CD1c-positive myeloid dendritic cell (primary cell): Measurements from ENCODE around the gene AARS2.
"Not testable (repeated sequence)": the region's sequence is repeated elsewhere in the genome, so short reads cannot be mapped to it uniquely, and the experiment has no call there.

Source experiments
- DNase-seq: peaks from one replicate; pipeline ENCODE4 v3.0.0-alpha.2; 2016; ENCODE audit errors: extremely low spot score

AARS2 gene

DNA sequence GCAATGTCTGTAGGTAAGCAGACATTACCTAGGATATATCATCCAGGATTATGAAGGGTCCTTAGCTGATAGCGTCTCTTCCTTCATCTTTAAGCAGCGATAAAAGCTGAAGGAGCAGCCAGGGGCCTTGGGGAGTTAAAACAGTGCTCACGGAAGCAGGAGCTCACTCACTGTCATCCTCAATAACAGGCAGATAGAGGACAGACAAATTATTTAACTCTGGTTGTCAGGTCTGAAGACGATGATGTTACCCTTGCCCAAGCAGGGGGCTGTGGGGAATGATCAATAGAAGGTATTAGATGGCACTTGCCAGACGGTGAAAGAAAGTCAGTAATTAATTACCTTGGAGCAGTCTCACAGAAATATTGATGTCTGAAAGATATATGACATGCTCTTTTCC is 16.7 kb upstream of the AARS2 start:
- no peak for DNase-seq

DNA sequence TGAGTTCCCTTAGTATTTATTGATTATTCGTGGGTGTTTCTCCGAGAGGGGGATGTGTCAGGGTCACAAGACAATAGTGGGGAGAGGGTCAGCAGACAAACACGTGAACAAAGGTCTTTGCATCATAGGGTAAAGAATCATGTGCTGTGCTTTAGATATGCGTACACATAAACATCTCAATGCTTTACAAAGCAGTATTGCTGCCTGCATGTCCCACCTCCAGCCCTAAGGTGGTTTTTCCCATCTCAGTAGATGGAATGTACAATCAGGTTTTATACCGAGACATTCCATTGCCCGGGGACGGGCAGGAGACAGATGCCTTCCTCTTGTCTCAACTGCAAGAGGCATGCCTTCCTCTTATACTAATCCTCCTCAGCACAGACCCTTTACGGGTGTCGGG is 15.1 kb upstream of the AARS2 start:
- not testable (repeated sequence) for DNase-seq

DNA sequence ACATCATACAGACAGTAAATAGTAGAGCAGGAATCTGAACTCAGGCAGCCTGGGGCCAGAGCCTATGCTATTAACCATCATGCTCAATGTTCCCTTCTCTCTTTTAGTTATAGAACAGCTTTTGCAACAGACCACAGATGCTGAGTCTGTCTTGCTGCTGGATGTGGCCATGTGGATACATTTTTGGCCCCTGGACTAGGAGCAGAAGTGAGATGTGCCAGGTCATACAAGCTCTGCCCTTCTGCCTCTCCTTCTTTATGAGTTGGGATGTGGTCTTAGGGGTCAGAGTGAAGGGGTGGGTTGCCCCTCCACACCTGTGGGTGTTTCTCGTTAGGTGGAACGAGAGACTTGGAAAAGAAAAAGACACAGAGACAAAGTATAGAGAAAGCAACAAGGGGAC is 14.6 kb upstream of the AARS2 start:
- no peak for DNase-seq

DNA sequence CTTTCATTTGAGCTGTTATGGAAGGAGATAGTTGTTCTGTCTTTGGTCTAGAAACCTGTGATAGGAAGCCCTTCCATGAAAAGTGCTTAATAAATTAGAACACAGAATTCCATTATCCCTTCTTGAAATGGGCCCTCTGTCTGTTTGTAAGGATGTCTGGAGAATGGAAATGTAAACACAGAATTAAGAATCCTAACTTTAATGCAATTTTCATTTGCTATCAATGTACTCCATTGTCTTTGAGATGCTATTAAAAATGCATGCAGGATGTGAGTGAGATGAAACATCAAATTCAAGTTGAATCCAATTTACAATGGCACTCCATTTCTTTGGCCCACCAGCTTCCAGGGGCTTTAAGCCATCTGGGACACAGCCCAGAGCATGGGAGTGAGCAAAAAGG is 13.9 kb upstream of the AARS2 start:
- no peak for DNase-seq

DNA sequence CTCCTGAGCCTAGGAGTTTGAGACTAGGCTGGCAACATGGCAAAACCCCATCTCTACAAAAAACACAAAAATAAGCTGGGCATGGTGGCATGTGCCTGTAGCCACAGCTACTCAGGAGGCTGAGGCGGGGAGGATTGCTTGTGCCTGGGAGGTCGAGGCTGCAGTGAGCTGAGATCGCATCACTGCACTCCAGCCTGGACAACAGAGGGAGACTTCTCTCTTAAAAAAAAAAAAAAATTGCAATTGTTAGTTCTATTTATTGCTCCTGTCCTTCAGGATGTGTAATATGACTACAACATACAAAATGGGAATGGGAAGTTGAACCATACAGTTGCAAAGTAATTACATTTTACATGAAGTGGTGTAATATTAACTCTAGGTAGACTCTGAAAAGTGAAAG is 8.1 kb upstream of the AARS2 start:
- DNase-seq = no peak

DNA sequence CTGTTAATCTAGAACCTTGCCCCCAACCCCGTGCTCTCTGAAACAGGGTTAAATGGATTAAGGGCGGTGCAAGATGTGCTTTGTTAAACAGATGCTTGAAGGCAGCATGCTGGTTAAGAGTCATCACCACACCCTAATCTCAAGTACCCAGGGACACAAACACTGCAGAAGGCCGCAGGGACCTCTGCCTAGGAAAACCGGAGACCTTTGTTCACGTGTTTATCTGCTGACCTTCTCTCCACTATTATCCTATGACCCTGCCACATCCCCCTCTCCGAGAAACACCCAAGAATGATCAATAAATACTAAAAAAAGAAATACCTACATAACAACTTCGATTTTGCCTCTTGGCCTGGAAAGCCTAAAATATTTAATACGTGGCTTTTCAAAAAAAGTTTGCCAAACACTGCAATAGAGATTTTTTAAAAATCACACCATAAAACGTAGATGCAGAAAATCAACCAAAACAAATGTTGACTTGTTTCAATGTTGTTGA is 4.0 kb upstream of the AARS2 start:
- not testable (repeated sequence) for DNase-seq

DNA sequence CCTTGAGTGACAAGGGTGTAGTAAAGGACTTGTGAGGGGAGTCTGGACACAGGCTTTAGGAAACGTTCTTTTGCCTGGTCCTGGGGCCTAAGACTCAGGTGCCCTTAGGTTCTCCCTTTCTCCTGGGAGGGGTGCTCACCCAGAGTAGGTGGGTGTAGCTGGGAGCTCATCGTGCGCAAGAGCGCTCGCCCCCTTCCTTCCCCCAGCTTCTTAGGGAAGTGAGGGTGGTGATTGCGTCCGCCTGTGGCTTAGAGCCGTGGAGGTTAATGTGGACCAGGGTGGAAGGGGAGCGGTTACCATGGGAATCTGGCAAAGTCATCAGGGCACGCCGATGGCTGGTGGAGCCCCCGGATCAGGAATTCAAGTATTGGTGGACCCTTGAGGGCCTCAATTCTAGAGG is 3.3 kb upstream of the AARS2 start:
- peak; percentile 64 for DNase-seq

DNA sequence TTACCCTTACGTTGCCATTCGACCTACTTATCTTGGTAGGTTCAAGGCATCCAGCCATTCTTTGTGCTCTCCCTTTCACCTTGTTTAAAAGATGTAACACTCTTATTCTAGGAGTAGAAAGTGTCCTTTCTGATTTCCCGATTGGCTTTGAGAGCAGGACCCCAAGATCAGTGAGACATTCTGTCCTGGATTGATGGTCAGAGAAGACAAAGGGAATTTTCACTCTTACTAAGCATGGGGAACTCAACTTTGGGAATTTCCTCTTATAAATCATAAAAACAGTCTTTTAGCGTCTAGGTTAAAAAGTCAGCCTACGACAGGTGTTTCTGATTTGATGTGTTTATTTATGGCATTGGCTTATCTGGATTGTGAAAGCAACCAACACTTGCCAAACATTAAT is 2.8 kb upstream of the AARS2 start:
- no peak for DNase-seq

DNA sequence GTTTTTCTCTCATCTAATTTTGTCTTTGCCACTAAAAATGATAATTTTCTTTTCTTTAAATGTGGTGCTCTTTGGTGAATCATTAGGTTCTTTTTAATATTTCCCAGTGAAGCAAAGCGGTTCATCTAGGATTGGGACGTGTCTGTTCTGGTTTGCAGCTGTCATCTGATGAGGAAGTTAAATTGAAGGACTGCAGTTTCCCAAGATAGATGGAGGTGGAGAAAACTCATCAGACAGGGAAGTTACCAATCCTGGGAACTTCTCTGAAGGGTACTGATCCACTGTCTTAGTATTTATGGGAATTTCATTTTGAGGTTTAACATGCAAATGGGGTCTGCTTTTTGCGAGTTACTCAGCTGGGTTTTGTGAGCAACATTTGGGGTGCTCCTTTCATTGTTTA is 2.4 kb upstream of the AARS2 start:
- DNase-seq = peak; percentile 56

DNA sequence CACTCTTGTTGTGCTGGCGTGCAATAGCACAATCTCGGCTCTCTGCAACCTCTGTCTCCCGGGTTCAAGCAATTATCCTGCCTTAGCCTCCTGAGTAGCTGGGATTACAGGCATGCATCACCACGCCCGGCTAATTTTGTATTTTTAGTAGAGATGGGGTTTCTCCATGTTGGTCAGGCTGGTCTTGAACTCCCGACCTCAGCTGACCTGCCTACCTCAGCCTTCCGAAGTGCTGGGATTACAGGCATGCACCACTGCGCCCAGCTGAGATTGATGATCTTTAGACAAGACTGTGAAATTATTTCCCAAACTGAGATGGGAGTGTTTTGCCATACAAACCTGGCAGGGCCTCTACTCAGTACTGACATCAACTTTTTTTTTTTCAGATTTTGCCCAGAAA is 1.5 kb upstream of the AARS2 start:
- not testable (repeated sequence) for DNase-seq

DNA sequence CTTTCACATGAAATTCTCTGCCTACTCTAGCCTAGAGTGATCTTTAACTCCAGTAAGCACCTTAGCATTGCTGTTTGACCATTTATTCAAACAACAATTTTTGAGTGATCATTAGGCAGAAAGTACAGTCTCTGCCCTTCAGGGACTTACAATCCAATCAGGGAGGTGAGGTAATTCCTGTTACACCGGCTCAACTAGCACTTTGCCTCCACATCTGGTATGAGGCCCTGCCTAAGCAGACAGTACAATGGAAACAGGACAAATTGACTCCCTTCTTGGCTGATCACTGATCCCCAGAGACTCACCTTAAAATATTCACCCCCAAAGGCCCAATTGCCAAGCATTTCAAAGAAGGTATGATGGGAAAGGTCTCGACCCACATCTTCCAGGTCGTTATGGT is 1.4 kb downstream of the AARS2 start:
- no peak for DNase-seq

DNA sequence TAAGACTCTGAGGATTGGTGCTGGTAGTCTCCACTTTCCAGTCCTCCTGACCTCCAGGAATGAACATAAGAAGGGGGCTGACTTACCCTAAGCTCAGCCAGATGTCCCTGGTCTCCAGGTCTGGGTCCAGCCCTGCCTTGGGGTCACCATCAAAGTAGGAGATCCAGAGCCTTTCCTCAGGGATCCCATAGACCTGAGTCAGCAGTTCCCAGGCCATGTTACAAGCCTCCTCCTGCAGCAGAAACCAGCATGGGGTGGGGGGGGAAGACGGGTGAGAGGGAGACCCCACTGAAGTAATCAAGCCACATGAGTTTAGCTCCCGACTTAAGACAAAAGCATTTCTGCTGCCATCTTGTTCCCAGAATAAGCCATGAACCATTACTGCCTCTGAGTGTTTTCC is 1.8 kb downstream of the AARS2 start:
- no peak for DNase-seq

DNA sequence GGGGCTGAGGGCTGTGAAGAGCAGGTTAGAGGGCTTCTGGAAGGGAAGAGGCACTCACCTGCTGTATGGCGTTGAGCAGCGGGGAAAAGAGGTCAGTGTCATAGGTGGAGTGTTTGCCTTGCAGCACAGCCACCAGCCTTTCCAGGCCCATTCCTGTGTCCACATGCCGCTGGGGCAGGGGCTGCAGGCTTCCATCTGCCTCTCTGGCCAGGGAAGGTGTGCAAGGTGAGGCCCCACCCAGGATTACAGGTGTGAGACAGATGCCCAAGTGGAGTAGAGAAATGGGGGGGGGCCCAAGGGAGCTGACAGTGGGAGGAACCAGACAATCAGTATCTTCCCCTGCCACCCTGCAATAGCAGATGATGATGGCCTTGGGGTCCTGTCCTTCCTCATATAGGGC is 2.9 kb downstream of the AARS2 start:
- DNase-seq = no peak

DNA sequence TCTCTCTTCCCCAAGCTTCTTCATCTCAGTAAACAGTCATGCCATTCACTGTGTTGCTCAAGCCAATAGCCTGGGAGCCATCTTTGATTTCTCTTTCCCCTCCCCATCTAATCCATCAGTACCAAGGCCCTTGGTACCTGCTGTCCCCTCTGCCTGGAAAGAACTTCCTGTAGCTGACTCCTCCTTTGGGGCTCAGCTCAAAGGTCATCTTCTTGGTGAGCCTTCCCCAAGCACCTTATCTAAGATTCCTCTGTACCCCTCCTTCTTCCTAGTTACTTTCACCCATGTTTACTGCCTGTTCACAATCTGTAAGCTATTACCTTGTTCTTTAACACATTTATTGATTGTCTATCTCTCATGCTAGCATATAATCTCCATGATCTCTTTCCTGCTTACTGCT is 3.5 kb downstream of the AARS2 start:
- no peak for DNase-seq

DNA sequence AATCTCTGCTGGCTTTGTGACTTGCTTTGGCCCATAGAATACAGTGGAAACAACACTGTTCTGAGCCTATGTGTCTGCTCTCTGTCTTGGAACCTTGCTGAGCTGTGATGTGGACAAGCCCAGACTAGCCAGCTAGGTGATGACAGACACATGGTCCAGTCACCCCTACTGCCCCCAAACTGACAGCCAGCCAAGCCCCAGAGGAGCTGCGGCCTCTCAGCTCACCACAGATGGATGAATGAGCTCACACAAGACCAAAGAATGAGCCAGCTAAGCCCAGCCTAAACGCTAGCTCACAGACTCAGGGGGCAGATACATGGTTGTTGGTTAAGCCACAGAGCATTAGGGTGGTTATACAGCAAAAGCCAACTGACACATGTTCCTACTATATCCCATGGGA is 4.1 kb downstream of the AARS2 start:
- no peak for DNase-seq

DNA sequence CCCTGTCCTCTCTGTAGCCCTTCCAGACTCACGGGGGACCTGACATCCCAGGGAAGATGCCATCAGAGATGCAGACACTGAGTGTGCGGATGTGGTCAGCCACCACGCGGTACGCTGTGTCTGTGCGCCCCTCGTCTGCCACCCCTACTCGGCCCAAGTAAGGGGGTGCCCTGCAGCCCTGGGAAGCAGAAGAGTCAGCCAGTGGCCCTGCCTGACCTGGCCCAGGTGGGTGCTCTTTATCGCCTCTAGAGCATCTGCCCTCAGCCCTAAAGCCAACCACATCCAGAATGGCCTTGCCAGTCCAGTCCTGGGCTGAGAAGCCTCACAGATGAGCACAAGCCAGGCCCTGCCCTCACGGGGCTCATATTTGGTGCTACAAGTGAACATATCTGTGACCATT is 5.9 kb downstream of the AARS2 start:
- DNase-seq = no peak

DNA sequence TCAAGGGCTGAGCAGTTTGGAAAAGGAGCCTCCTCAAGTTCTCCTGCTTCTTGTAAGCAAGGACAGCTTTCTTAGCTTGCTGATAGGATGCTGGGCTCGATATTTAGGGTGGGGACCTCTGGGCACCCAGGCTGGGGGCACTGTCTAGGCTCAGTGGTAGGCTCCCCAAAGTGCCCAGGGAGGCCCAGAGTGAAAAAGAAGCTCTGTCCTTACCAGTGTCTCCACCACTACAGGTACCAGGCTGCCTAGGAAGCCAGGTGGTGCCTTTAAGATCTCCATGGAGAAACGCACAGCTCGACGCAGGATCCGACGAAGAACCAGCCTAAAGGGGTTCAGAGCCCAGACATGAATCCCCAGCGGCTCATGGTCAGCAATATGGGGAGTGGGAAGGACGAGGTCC is 6.4 kb downstream of the AARS2 start:
- no peak for DNase-seq

DNA sequence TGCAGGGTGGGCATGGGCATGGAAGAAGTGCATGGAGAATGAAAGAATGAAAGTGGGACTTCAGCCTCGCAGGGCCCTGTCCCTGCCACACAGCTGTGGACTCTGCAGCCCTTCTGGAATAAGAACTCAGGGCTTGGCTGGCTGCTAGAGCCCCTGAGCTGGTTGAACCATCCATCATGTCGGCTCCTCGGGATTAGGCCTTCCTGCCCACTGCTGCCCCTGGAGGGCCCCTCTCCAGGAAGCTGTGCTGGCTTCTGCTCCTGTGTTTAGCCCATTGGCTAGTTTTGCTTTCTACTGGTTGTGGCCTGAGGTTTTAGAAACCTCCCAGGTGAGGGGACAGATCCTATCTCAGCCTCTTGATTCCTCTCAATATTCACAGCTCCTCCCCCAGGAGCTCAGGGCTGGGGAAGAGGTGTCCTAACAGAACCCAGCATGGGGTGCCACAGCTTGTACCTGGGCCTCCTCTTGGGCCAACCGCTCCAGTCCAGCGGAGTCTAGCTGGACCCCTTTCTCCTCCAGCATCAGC is 7.9 kb downstream of the AARS2 start:
- DNase-seq = no peak

DNA sequence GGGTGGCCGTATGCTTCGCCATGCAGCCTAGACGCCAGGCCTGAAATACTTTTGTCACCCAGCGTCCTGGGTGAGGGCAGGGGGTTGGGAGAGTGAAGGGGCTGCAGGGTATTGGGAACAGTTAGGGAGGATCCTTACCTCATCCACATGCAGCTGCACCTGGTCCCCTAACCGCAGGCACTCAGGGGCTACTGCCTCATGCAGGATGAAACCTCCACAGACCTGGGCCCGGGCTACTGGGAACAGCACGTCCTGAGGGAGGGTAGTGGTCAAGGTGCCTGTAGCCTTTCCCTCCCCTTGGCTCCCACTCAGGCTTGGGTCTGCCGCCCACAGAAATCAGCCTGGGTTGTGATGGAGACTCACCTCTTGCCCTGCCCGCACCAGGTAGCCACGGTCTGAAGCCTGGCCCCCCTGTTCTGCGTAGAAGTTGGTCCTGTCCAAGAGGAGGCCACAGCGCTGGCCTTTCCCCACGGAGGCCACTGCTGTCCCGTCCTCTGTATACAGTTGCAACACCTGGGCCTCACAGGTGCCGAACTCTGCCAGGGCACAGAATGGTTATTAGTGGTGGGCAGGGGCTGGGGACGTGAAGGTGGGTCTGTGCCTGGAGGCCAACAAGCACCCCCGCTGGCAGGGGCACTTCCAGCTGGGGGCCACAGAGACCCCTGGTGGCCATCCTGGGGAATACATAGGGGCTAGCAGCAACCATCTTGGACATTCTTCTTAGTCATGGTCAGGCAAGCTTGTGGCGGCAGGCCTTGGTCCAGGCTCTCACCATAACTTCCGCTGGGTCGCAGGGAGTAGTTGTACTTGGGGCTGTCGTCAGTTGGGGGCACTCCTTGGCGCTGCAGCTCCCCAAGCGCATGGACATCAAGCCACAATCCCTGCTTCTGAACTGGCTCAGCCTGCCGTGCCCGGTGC is 8.6 kb downstream of the AARS2 start:
- peak; percentile 47 for DNase-seq

DNA sequence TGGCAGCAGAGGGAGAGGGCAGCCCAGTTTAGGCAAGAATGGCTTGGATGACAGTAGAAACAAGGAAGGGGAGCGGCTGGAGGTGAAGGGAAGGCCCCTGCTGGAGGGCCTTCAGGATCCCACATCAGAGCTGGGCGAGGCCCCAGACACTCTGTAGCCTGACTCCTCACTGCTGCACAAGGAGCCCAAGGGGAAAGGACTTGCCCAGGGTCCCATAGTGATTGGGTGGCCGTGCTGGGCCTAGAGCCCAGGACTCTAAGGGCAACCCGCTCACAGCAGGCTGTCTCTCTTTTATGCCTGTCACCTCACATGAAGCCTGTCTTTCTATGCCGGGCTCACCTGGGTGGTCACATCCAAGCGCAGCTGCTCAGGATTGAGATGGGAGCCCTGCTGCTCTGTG is 9.3 kb downstream of the AARS2 start:
- DNase-seq = no peak

DNA sequence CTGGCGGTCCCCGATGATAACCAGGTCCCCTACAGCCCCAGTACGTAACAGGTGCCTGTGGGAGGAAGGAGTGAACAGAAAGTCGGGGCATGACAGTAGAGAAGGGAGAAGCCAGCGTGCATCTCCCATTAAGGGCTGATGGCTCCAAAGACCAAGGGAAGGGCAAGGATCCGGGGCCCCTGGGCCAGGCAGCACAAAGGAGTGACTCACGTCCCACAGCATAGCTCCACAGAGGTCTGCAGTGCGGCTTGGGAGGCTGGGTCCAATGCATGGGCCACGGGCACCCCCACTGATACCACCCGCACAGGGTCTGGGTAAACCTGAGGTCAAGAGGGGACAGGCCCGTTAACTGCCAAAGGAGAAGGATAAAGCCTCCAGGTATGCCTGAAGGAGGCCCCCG is 10.3 kb downstream of the AARS2 start:
- DNase-seq = no peak

DNA sequence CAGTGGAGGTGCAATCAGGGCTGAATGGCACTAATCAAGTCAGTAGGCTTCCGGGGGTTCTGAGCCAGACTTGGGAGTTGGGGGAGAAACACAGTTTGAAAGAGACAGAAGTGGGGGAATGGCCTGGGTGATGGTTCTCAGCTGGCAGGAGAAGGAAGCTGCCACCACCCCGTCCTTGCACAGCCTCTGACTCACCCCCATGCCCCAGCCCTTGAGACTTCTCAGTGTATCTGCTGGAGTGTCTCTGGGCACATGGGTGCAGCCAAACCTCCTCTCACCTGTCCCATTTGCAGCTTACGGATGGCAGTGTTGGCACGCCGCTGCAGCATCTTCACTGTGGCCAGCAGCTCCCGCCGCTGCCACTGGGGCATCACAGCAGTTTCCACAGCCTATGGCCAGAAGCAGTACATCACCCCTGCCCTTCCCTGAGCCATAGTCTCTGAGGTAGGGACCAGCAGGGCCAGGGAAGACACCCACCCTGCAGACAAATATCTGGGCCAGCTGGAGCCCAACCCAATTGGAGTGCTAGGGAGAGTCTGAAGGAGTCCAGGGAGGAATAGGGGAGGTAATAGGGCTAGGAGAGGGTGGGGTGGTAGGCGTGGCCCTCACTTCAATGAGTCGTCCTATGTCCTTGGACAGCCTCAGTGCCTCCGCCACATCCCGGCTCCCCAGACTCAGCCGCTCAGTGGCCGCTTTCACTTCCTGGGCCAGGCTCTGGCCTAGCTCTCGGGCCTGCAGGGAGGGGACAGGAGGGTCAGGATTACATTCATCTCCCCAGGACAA is 11.2 kb downstream of the AARS2 start:
- no peak for DNase-seq

DNA sequence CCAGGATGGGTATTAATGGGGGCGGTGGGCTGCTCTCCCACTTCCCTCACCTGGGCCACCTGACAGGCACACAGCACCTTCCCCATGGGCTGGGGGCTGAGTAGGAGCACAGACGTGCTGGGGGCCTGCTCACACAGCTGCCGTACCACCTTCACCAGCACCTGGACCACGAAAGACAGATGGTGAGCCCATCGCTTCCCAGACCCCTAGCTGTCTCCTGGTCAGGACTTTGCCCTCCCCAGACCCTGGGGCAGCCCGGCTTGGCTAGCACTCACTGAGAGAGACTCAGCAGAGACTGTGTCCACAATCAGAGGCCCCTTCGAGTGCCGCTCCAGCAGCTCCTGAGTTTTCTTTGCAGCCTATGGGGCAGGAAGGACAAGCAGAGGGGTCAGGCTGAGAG is 12.0 kb downstream of the AARS2 start:
- DNase-seq = no peak
